Cerebellar nuclear complex (tissue), 1 donor: ENCODE results near the gene RALGPS1.
A peak's percentile ranks its signal among the peaks of the same experiment; 100 is the strongest.
"Not testable (repeated sequence)": the region's sequence is repeated elsewhere in the genome, so short reads cannot be mapped to it uniquely, and the experiment has no call there.

Experiments used
- DNase-seq, 2 experiments: peaks; one replicate each; lab custom pipeline; 2025; lab: John Stamatoyannopoulos, UW

RALGPS1 gene

GRCh38 chr9:126988857-126989256 lies 74.3 kb downstream of the RALGPS1 start:
- DNase-seq = no peak

- no peak for DNase-seq
These were observed 75.6 kb downstream of the RALGPS1 start for GRCh38 chr9:126989847-126990842.

GRCh38 chr9:126991183-126991582 lies 76.6 kb downstream of the RALGPS1 start:
- no peak for DNase-seq

GRCh38 chr9:126992427-126992826 lies 77.8 kb downstream of the RALGPS1 start:
- DNase-seq = no peak

- no peak for DNase-seq
These were observed 84.9 kb downstream of the RALGPS1 start for GRCh38 chr9:126999315-127000068.

- peak in 1 of 2 experiments; percentile 75 for DNase-seq
These were observed 90.6 kb downstream of the RALGPS1 start for GRCh38 chr9:127004946-127005769.

- DNase-seq = no peak
These were observed 91.3 kb downstream of the RALGPS1 start for GRCh38 chr9:127005770-127006314.

- no peak for DNase-seq
These were observed 93.1 kb downstream of the RALGPS1 start for GRCh38 chr9:127007638-127008037.

GRCh38 chr9:127008076-127008475 lies 93.5 kb downstream of the RALGPS1 start:
- no peak for DNase-seq

GRCh38 chr9:127011772-127012171 lies 97.2 kb downstream of the RALGPS1 start:
- DNase-seq = no peak

GRCh38 chr9:127012250-127012649 lies 97.7 kb downstream of the RALGPS1 start:
- no peak for DNase-seq

GRCh38 chr9:127013597-127013996 lies 99.0 kb downstream of the RALGPS1 start:
- no peak for DNase-seq

GRCh38 chr9:127014216-127014909 lies 99.8 kb downstream of the RALGPS1 start:
- DNase-seq = no peak

GRCh38 chr9:127014910-127015540 lies 100.4 kb downstream of the RALGPS1 start:
- no peak for DNase-seq

GRCh38 chr9:127015921-127016512 lies 101.4 kb downstream of the RALGPS1 start:
- peak in 1 of 2 experiments; percentile 50 for DNase-seq

- not testable (repeated sequence) for DNase-seq
These were observed 103.4 kb downstream of the RALGPS1 start for GRCh38 chr9:127017979-127018378.

- DNase-seq = no peak
These were observed 104.4 kb downstream of the RALGPS1 start for GRCh38 chr9:127018935-127019334.

- no peak for DNase-seq
These were observed 105.6 kb downstream of the RALGPS1 start for GRCh38 chr9:127020036-127020801.

- DNase-seq = no peak
These were observed 106.2 kb downstream of the RALGPS1 start for GRCh38 chr9:127020802-127021078.
